ENCODE results near the gene NCKAP5.

NCKAP5 gene

DNA sequence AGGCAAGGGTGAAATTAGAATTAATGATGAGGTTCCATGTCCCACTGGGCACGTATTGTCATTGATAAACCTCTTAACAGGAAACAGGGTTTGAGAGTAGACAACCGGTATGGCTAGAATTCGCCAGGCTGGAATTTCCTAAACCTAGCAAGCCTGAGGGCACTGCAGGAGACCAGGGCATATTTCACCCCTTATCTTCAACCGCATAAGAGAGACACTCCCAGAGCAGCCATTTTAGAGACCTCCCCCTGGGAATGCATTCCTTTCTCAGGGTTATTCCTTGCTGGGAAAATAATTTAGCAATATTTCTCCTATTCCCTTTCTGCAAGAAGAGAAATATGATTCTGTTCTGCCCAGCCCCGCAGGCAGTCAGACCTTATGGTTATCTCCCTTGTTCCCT lies 563.6 kb downstream of the NCKAP5 start:
- Histone ChIP-seq H3K27me3 (ENCODE audit: insufficient read depth, low read length) (no peaks in the 10 kb centered on the region), H3K4me1 (ENCODE audit: control insufficient read depth in 1 of 2, insufficient read depth in 2 of 2, low read length in 2 of 2) (no peaks in the 10 kb centered on the region), H3K18ac (ENCODE audit: low read length) (no peak overlapping the region), H3K79me1 (ENCODE audit: low read length) (no peaks in the 10 kb centered on the region), H3K14ac (ENCODE audit: low read length) (no peak overlapping the region), H3K4me2 (ENCODE audit: low read length) (no peak overlapping the region), H4K91ac (ENCODE audit: low read depth, low read length) (no peak overlapping the region), H2BK120ac (ENCODE audit: insufficient read depth, low read length, poor library complexity) (no peak overlapping the region), H3K36me3 (ENCODE audit: control insufficient read depth in 1 of 2, insufficient read depth in 2 of 2, low read length in 2 of 2) (no peaks in the 10 kb centered on the region), H3K23ac (ENCODE audit: low read length) (no peak overlapping the region), H2AFZ (ENCODE audit: insufficient read depth, low read length, poor library complexity) (no peak overlapping the region), H2BK5ac (ENCODE audit: low read depth, low read length, poor library complexity) (no peak overlapping the region), H2BK12ac (ENCODE audit: low read length) (no peak overlapping the region), H4K8ac (ENCODE audit: low read depth, low read length) (no peak overlapping the region), H3K79me2 (ENCODE audit: control insufficient read depth, insufficient read depth, low read length, poor library complexity) (no peaks in the 10 kb centered on the region), H4K12ac (ENCODE audit: low read depth, low read length) (no peak overlapping the region), H2AK5ac (ENCODE audit: low read length) (no peak overlapping the region), H3K9me3 (ENCODE audit: insufficient read depth, low read depth, low read length) (no peaks in the 10 kb centered on the region), H3K27ac (ENCODE audit: low read depth, low read length) (no peak overlapping the region), H3K4me3 (ENCODE audit: low read depth, low read length) (no peak overlapping the region), H3K4ac (ENCODE audit: low read depth, low read length) (no peak overlapping the region), H3K9ac (ENCODE audit: low read length) (no peak overlapping the region)
- WGBS (ENCODE audit: extremely low coverage, insufficient coverage, insufficient read length): no CpG with 5 or more reads among the region's 5 CpGs
- DNase-seq: peak in 1 of 2 donors; percentile 1

GRCh38 chr2:132999421-132999820 lies 568.8 kb downstream of the NCKAP5 start:
- Histone ChIP-seq H3K4me2 (ENCODE audit: low read length) (no peak overlapping the region), H3K4me3 (ENCODE audit: low read depth, low read length) (no peak overlapping the region), H3K9me3 (ENCODE audit: insufficient read depth, low read depth, low read length) (no peaks in the 10 kb centered on the region), H4K91ac (ENCODE audit: low read depth, low read length) (no peak overlapping the region), H2AK5ac (ENCODE audit: low read length) (no peak overlapping the region), H2AFZ (ENCODE audit: insufficient read depth, low read length, poor library complexity) (no peak overlapping the region), H3K36me3 (ENCODE audit: control insufficient read depth in 1 of 2, insufficient read depth in 2 of 2, low read length in 2 of 2) (no peaks in the 10 kb centered on the region), H3K4me1 (ENCODE audit: control insufficient read depth in 1 of 2, insufficient read depth in 2 of 2, low read length in 2 of 2) (no peaks in the 10 kb centered on the region), H3K9ac (ENCODE audit: low read length) (no peak overlapping the region), H3K79me2 (ENCODE audit: control insufficient read depth, insufficient read depth, low read length, poor library complexity) (no peaks in the 10 kb centered on the region), H2BK120ac (ENCODE audit: insufficient read depth, low read length, poor library complexity) (no peak overlapping the region), H3K4ac (ENCODE audit: low read depth, low read length) (no peak overlapping the region), H3K23ac (ENCODE audit: low read length) (no peak overlapping the region), H3K27ac (ENCODE audit: low read depth, low read length) (no peak overlapping the region), H3K18ac (ENCODE audit: low read length) (no peak overlapping the region), H3K14ac (ENCODE audit: low read length) (no peak overlapping the region), H3K27me3 (ENCODE audit: insufficient read depth, low read length) (no peaks in the 10 kb centered on the region), H2BK5ac (ENCODE audit: low read depth, low read length, poor library complexity) (no peak overlapping the region), H4K8ac (ENCODE audit: low read depth, low read length) (no peak overlapping the region), H4K12ac (ENCODE audit: low read depth, low read length) (no peak overlapping the region), H2BK12ac (ENCODE audit: low read length) (no peak overlapping the region), H3K79me1 (ENCODE audit: low read length) (no peaks in the 10 kb centered on the region)
- no CpG with 5 or more reads among the region's 2 CpGs for WGBS (ENCODE audit: extremely low coverage, insufficient coverage, insufficient read length)
- DNase-seq: no peak

- H2BK12ac ChIP-seq (ENCODE audit: low read length): no peak overlapping the region
- H3K9ac ChIP-seq (ENCODE audit: low read length): no peak overlapping the region
- no peaks in the 10 kb centered on the region for H3K36me3 ChIP-seq (ENCODE audit: control insufficient read depth in 1 of 2, insufficient read depth in 2 of 2, low read length in 2 of 2)
- no peaks in the 10 kb centered on the region for H3K79me1 ChIP-seq (ENCODE audit: low read length)
- H3K23ac ChIP-seq (ENCODE audit: low read length): no peak overlapping the region
- no peak overlapping the region for H2AK5ac ChIP-seq (ENCODE audit: low read length)
- H3K9me3 ChIP-seq (ENCODE audit: insufficient read depth, low read depth, low read length): no peaks in the 10 kb centered on the region
- no peak overlapping the region for H4K91ac ChIP-seq (ENCODE audit: low read depth, low read length)
- H3K4me3 ChIP-seq (ENCODE audit: low read depth, low read length): no peak overlapping the region
- H2BK5ac ChIP-seq (ENCODE audit: low read depth, low read length, poor library complexity): no peak overlapping the region
- no peaks in the 10 kb centered on the region for H3K79me2 ChIP-seq (ENCODE audit: control insufficient read depth, insufficient read depth, low read length, poor library complexity)
- no peak overlapping the region for H2BK120ac ChIP-seq (ENCODE audit: insufficient read depth, low read length, poor library complexity)
- H3K4me1 ChIP-seq (ENCODE audit: control insufficient read depth in 1 of 2, insufficient read depth in 2 of 2, low read length in 2 of 2): no peaks in the 10 kb centered on the region
- no peak overlapping the region for H4K8ac ChIP-seq (ENCODE audit: low read depth, low read length)
- H3K4ac ChIP-seq (ENCODE audit: low read depth, low read length): no peak overlapping the region
- H3K27me3 ChIP-seq (ENCODE audit: insufficient read depth, low read length): no peaks in the 10 kb centered on the region
- H2AFZ ChIP-seq (ENCODE audit: insufficient read depth, low read length, poor library complexity): no peak overlapping the region
- H4K12ac ChIP-seq (ENCODE audit: low read depth, low read length): no peak overlapping the region
- no peak overlapping the region for H3K14ac ChIP-seq (ENCODE audit: low read length)
- no peak overlapping the region for H3K4me2 ChIP-seq (ENCODE audit: low read length)
- no peak overlapping the region for H3K27ac ChIP-seq (ENCODE audit: low read depth, low read length)
- no peak for DNase-seq
- no peak overlapping the region for H3K18ac ChIP-seq (ENCODE audit: low read length)
Measured at GRCh38 chr2:132998221-132998620, 570.0 kb downstream of the NCKAP5 start.

DNA sequence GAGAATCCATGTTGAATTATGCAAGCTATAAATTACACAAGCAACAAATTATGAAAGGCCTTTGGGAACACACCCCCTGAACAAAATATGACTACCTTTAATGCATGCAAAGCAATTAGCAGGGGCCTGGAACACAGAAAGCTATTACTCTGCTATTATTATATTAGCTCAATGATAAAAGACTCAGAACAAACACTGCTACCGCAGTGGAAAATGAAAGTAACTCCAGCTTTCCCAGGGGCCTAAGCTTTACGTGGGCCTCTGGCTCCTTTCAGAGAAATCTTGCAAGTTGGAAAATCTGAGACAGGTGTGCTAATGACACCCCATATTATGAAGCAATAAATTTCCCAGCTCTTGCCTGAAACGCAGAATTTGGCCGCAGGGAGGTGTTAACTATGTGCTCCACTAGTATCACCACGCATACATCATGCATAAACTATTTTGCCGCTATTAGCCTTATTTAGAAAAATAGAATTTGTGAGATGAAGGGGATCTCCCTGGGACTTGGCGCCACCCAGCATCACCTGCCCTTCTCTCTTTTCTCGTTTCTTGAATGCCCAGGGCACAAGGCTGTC lies 576.7 kb downstream of the NCKAP5 start:
- DNase-seq: peak in 1 of 2 donors; percentile 13
- no peak overlapping the region for H2BK120ac ChIP-seq (ENCODE audit: insufficient read depth, low read length, poor library complexity)
- no peaks in the 10 kb centered on the region for H3K79me2 ChIP-seq (ENCODE audit: control insufficient read depth, insufficient read depth, low read length, poor library complexity)
- no peak overlapping the region for H4K12ac ChIP-seq (ENCODE audit: low read depth, low read length)
- H2AK5ac ChIP-seq (ENCODE audit: low read length): no peak overlapping the region
- H3K36me3 ChIP-seq (ENCODE audit: control insufficient read depth in 1 of 2, insufficient read depth in 2 of 2, low read length in 2 of 2): no peaks in the 10 kb centered on the region
- no peak overlapping the region for H3K14ac ChIP-seq (ENCODE audit: low read length)
- no peak overlapping the region for H3K27ac ChIP-seq (ENCODE audit: low read depth, low read length)
- H3K18ac ChIP-seq (ENCODE audit: low read length): no peak overlapping the region
- no peaks in the 10 kb centered on the region for H3K79me1 ChIP-seq (ENCODE audit: low read length)
- no peak overlapping the region for H3K9ac ChIP-seq (ENCODE audit: low read length)
- H2BK5ac ChIP-seq (ENCODE audit: low read depth, low read length, poor library complexity): no peak overlapping the region
- H2BK12ac ChIP-seq (ENCODE audit: low read length): no peak overlapping the region
- H2AFZ ChIP-seq (ENCODE audit: insufficient read depth, low read length, poor library complexity): no peak overlapping the region
- H4K91ac ChIP-seq (ENCODE audit: low read depth, low read length): no peak overlapping the region
- no peaks in the 10 kb centered on the region for H3K4me1 ChIP-seq (ENCODE audit: control insufficient read depth in 1 of 2, insufficient read depth in 2 of 2, low read length in 2 of 2)
- H3K27me3 ChIP-seq (ENCODE audit: insufficient read depth, low read length): no peaks in the 10 kb centered on the region
- no peak overlapping the region for H3K4me2 ChIP-seq (ENCODE audit: low read length)
- H4K8ac ChIP-seq (ENCODE audit: low read depth, low read length): no peak overlapping the region
- H3K9me3 ChIP-seq (ENCODE audit: insufficient read depth, low read depth, low read length): no peaks in the 10 kb centered on the region
- no CpG with 5 or more reads among the region's 8 CpGs for whole genome bisulfite sequencing (ENCODE audit: extremely low coverage, insufficient coverage, insufficient read length)
- no peak overlapping the region for H3K4me3 ChIP-seq (ENCODE audit: low read depth, low read length)
- no peak overlapping the region for H3K4ac ChIP-seq (ENCODE audit: low read depth, low read length)
- H3K23ac ChIP-seq (ENCODE audit: low read length): no peak overlapping the region
